ENCODE results near the gene GRP. TPM values are rescaled to one million over a fixed set of nuclear protein-coding genes. Genes with fewer than 3 reads are reported as not detected.

The GRP gene
- total and polyA plus RNA-seq, 8 donors = 0.60 to 3.2 (median 1.5) TPM; not detected in 4

GRCh38 chr18:59269563-59270119 is 49.7 kb downstream of the GRP start:
- intact Hi-C loops (cut with DNase I; ENCODE audit: low total_unique reads) = no loop called here
- WGBS, 5 donors = 4 to 8% (median 7%) methylated on average over 15 to 17 of the region's 17 CpGs
- Histone ChIP-seq H3K27ac (no peak overlapping the region), H3K4me1 (peaks cover 32 to 65% (median 59%) of the 10 kb centered on the region in 4 donors), H3K4me3 (peak overlapping the region in 3 of 4 donors; percentile 14 to 35 (median 34)), H3K27me3 (peaks cover 31 to 100% (median 100%) of the 10 kb centered on the region in 3 donors), H3K36me3 (no peaks in the 10 kb centered on the region), H3K9me3 (peaks cover 0 to 20% (median 0%) of the 10 kb centered on the region in 4 donors)
- no peak for TF ChIP-seq CTCF (IDR thresholded peaks at IDR 0.05)
- TF ChIP-seq EP300 (IDR thresholded peaks at IDR 0.05) = no peak
- no peak for TF ChIP-seq POLR2A (IDR thresholded peaks at IDR 0.05)
- no peak for TF ChIP-seq POLR2AphosphoS5 (IDR thresholded peaks at IDR 0.05)
- no peak for DNase-seq

GRCh38 chr18:59270689-59271257 is 50.8 kb downstream of the GRP start:
- Histone ChIP-seq H3K36me3 (no peaks in the 10 kb centered on the region), H3K27me3 (peaks cover 29 to 100% (median 100%) of the 10 kb centered on the region in 3 donors), H3K27ac (no peak overlapping the region), H3K9me3 (peaks cover 0 to 11% (median 0%) of the 10 kb centered on the region in 4 donors), H3K4me3 (no peak overlapping the region), H3K4me1 (peaks cover 32 to 54% (median 48%) of the 10 kb centered on the region in 4 donors)
- intact Hi-C loops (cut with DNase I; ENCODE audit: low total_unique reads) = no loop called here
- DNase-seq = no peak
- TF ChIP-seq POLR2A (IDR thresholded peaks at IDR 0.05) (no peak), EP300 (IDR thresholded peaks at IDR 0.05) (no peak), CTCF (IDR thresholded peaks at IDR 0.05) (no peak), POLR2AphosphoS5 (IDR thresholded peaks at IDR 0.05) (no peak)
- WGBS, 5 donors = 17 to 33% (median 21%) methylated on average over 4 of the region's 4 CpGs

- intact Hi-C loops (cut with DNase I; ENCODE audit: low total_unique reads) = no loop called here
- peak overlapping the region in 2 of 4 donors; percentile 39 to 49 for H3K4me3 ChIP-seq
- WGBS, 5 donors = 13 to 24% (median 20%) methylated on average over 14 of the region's 14 CpGs
- TF ChIP-seq POLR2AphosphoS5 (IDR thresholded peaks at IDR 0.05) (no peak), CTCF (IDR thresholded peaks at IDR 0.05) (no peak), EP300 (IDR thresholded peaks at IDR 0.05) (no peak), POLR2A (IDR thresholded peaks at IDR 0.05) (no peak)
- peaks cover 29 to 100% (median 99%) of the 10 kb centered on the region in 3 donors for H3K27me3 ChIP-seq
- H3K4me1 ChIP-seq = peaks cover 32 to 52% (median 48%) of the 10 kb centered on the region in 4 donors
- H3K27ac ChIP-seq = no peak overlapping the region
- no peaks in the 10 kb centered on the region for H3K36me3 ChIP-seq
- DNase-seq = no peak
- peaks cover 0 to 11% (median 0%) of the 10 kb centered on the region in 4 donors for H3K9me3 ChIP-seq
Observed at GRCh38 chr18:59271606-59272220, 51.8 kb downstream of the GRP start.

GRCh38 chr18:59272221-59272888 is 52.4 kb downstream of the GRP start:
- Histone ChIP-seq H3K9me3 (peaks cover 0 to 11% (median 0%) of the 10 kb centered on the region in 4 donors), H3K4me3 (peak overlapping the region; percentile 29 to 49 (median 36)), H3K27ac (no peak overlapping the region), H3K27me3 (peaks cover 29 to 100% (median 99%) of the 10 kb centered on the region in 3 donors), H3K36me3 (no peaks in the 10 kb centered on the region), H3K4me1 (peaks cover 32 to 52% (median 46%) of the 10 kb centered on the region in 4 donors)
- 1 to 6% (median 4%) methylated on average over 18 to 52 of the region's 52 CpGs for WGBS, 5 donors
- TF ChIP-seq EP300 (IDR thresholded peaks at IDR 0.05) (no peak), POLR2AphosphoS5 (IDR thresholded peaks at IDR 0.05) (no peak), POLR2A (IDR thresholded peaks at IDR 0.05) (no peak), CTCF (IDR thresholded peaks at IDR 0.05) (no peak)
- DNase-seq = peak in 1 of 2 donors; percentile 32
- intact Hi-C loops (cut with DNase I; ENCODE audit: low total_unique reads) = no loop called here

All from stomach (tissue), 9 donors.